Right atrium auricular region (tissue), 2 donors: ENCODE data around the gene CHRNA4. TPM values are rescaled to one million over a fixed set of nuclear protein-coding genes. Genes with fewer than 3 reads are reported as not detected.
A peak's percentile ranks its signal among the peaks of the same experiment; 100 is the strongest.

Source experiments
- DNase-seq: peaks from one replicate; pipeline ENCODE4 v3.0.0-alpha.2; 2019; ENCODE audit warnings: low spot score
- H3K27ac ChIP-seq, 2 donors: fragments of 200-600 bp; sonication (generic); 1 replicate in 1 of 2; 2 replicates in 1 of 2; pipeline ENCODE4 v1.5.1; 2016 to 2019
- H3K27me3 ChIP-seq, 2 donors: fragments of 200-600 bp; sonication (generic); one replicate each; pipeline versions ENCODE4 v1.5.1 to v1.6.0; 2017 to 2019
- H3K36me3 ChIP-seq: fragments of 200-600 bp; sonication (generic); one replicate; pipeline ENCODE4 v1.5.1; 2016
- H3K4me1 ChIP-seq, 2 donors: fragments of 200-600 bp; sonication (generic); one replicate each; pipeline versions ENCODE4 v1.5.1 to v1.6.0; 2017 to 2019
- H3K4me3 ChIP-seq, 2 donors: fragments of 200-600 bp; sonication (generic); 1 replicate in 1 of 2; 2 replicates in 1 of 2; pipeline ENCODE4 v1.5.1; 2017 to 2019; ENCODE audit warnings: mild to moderate bottlenecking in 1 of 2, moderate library complexity in 1 of 2
- H3K9me3 ChIP-seq, 2 donors: fragments of 200-600 bp; sonication (generic); one replicate each; pipeline ENCODE4 v1.5.1; 2019
- total RNA-seq, 2 donors: library from RNA; depleted of rRNA; stranded (reverse); fragments of >200 nt; gene quantifications; one replicate each; pipeline ENCODE4 v1.1.0, GENCODE V29; 2016
- TF ChIP-seq, protein P1 (sequence below), 2 donors: fragments of 200-600 bp; sonication (generic); IDR thresholded peaks; one replicate each; pipeline ENCODE4 v1.5.1; 2019; ENCODE audit warnings: antibody characterized with exemption in 2 of 2

The CHRNA4 gene
- total RNA-seq, 2 donors from 2014 or later: not detected

DNA sequence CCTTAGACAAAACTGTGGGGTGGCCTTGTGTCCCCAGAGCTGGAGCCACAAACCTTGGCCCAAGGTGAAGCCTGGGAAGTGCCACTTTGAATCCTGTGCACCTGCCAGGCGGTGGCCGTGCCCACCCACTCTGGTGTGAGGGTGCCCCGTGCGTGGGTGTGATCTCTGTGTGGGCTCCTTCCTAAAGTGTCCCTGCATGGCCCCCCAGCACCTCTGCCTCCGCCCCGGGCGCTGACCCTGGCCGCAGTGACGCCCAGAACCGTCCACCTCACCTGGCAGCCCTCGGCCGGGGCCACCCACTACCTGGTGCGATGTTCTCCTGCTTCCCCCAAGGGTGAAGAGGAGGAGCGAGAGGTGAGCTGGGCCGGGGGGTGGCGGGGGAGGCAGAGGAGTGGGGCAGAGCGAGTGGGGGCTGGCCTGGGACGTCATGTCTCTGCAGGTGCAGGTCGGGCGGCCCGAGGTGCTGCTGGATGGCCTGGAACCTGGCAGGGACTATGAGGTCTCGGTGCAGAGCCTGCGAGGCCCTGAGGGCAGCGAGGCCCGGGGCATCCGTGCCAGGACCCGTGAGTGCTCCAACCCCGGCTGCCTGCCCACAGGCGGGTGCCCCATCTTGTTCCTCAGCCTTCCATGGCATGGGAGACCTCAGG is 49.8 kb downstream of the CHRNA4 start:
- H3K27me3 ChIP-seq: no peaks in the 10 kb centered on the region
- DNase-seq: no peak
- TF ChIP-seq, protein P1, sequence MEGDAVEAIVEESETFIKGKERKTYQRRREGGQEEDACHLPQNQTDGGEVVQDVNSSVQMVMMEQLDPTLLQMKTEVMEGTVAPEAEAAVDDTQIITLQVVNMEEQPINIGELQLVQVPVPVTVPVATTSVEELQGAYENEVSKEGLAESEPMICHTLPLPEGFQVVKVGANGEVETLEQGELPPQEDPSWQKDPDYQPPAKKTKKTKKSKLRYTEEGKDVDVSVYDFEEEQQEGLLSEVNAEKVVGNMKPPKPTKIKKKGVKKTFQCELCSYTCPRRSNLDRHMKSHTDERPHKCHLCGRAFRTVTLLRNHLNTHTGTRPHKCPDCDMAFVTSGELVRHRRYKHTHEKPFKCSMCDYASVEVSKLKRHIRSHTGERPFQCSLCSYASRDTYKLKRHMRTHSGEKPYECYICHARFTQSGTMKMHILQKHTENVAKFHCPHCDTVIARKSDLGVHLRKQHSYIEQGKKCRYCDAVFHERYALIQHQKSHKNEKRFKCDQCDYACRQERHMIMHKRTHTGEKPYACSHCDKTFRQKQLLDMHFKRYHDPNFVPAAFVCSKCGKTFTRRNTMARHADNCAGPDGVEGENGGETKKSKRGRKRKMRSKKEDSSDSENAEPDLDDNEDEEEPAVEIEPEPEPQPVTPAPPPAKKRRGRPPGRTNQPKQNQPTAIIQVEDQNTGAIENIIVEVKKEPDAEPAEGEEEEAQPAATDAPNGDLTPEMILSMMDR (IDR thresholded peaks at IDR 0.05): no peak
- no peak overlapping the region for H3K4me3 ChIP-seq
- H3K27ac ChIP-seq: no peak overlapping the region
- H3K36me3 ChIP-seq: no peaks in the 10 kb centered on the region
- H3K4me1 ChIP-seq: peaks cover 0 to 7% of the 10 kb centered on the region in 2 donors
- no peaks in the 10 kb centered on the region for H3K9me3 ChIP-seq

DNA sequence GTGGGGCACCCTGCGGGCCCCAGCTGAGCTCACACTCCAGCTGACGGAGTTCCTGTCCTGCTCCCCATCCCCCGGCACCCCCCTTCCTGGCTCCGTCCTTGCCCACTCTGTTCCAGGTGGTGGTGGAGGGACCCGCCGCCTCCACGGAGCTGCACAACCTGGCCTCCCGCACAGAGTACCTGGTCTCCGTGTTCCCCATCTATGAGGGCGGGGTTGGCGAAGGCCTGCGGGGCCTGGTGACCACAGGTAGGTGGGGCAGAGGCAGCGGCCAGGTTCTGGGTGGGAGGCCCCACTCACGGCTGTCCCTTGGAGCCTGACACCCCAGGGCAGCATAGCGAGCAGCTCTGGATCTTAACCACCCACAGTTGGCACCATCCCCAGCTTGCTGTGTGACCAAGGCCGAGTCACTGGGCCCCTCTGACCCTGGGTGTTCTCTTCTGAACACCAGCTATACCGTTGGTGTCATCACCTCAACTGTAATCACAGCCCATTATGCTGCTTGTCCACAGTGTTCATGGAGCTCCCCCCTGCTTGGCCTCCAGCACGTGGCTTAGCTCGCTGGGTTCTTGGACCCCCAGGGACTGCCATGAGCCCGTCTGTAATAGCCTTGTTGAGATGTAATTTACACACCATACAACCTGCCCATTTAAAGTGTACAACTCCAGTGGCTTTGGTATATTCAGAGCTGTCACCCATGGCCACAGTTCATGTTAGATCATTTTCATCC is 50.7 kb downstream of the CHRNA4 start:
- H3K27me3 ChIP-seq: no peaks in the 10 kb centered on the region
- no peak for DNase-seq

DNA sequence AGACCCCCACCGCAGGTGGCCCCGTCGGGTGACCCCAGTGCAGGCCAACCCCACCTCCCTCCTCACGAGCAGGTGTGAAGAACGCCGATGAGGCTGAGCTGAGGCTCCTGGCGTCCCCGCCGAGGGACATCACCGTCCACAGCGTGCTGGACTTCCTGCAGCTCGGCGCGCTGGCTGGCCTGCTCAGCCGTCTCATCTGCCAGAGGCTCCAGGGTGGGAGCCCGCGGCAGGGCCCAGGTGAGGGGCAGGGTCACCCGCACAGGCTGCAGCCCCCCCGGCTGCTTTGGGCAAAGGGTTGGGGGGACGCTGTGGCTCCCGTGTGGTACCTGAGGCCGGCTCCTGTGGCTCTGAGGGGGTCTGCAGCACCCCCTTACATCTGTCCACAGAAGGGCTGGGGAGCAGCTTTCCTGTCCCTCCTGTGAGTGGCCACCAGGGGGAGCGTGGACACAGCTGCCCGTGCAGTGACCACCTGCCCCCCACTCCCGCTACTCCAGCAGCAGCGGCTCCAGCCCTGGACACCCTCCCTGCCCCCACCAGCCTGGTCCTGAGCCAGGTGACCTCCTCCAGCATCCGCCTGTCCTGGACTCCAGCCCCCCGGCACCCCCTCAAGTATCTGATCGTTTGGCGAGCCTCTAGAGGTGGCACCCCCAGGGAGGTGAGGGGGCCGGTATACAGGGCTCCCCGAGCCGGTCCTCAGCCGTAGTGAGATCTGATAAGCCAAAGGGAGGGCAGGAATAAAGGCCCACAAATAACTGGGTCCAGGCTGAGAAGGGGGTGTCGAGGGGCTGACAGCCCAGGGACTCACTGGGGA is 51.7 kb downstream of the CHRNA4 start:
- Histone ChIP-seq H3K9me3 (no peaks in the 10 kb centered on the region), H3K4me3 (no peak overlapping the region), H3K27me3 (no peaks in the 10 kb centered on the region), H3K27ac (no peak overlapping the region), H3K4me1 (peaks cover 0 to 7% of the 10 kb centered on the region in 2 donors), H3K36me3 (no peaks in the 10 kb centered on the region)
- DNase-seq: no peak
- TF ChIP-seq, protein P1 (IDR thresholded peaks at IDR 0.05): peak; percentile 89 to 95

More for the DNA sequence above, 50.7 kb downstream of the CHRNA4 start:
- H3K9me3 ChIP-seq: no peaks in the 10 kb centered on the region
- TF ChIP-seq, protein P1 (IDR thresholded peaks at IDR 0.05): no peak
- peaks cover 0 to 7% of the 10 kb centered on the region in 2 donors for H3K4me1 ChIP-seq
- H3K4me3 ChIP-seq: no peak overlapping the region
- H3K36me3 ChIP-seq: no peaks in the 10 kb centered on the region
- no peak overlapping the region for H3K27ac ChIP-seq

DNA sequence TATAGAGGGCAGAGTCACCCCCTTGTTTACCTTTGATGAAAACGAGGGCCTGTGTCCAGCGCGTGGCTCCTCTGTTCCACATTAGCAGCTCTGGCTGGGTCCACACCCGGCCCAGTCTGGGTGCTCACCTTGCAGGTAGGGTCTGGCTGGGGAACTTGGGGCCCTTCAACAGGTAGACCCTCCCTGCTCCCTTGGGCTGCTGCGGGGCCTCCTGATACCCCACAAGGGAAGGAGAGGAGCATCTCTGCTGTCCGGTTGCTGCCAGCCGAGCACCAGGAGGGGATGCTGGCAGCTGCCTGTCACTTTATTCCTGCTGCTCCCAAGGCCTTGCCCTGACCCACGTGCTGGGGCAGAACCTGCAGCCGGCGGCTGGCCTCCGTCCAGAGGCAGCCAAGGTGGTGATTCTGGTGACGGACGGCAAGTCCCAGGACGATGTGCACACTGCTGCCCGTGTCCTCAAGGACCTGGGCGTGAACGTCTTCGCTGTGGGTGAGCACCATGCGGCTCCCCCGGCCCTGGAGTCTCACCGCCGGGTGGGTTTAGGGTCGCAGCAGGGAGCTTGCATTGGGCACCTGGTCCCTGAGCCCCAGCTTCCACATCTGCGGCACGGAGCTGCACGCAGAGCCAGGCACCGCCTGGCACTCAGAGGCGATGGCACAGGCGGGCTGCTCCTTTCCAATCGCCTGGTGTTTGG is 52.8 kb downstream of the CHRNA4 start:
- DNase-seq: no peak
- Histone ChIP-seq H3K9me3 (no peaks in the 10 kb centered on the region), H3K27me3 (no peaks in the 10 kb centered on the region), H3K36me3 (no peaks in the 10 kb centered on the region), H3K4me3 (no peak overlapping the region), H3K27ac (no peak overlapping the region), H3K4me1 (peaks cover 0 to 7% of the 10 kb centered on the region in 2 donors)
- TF ChIP-seq, protein P1 (IDR thresholded peaks at IDR 0.05): no peak

DNA sequence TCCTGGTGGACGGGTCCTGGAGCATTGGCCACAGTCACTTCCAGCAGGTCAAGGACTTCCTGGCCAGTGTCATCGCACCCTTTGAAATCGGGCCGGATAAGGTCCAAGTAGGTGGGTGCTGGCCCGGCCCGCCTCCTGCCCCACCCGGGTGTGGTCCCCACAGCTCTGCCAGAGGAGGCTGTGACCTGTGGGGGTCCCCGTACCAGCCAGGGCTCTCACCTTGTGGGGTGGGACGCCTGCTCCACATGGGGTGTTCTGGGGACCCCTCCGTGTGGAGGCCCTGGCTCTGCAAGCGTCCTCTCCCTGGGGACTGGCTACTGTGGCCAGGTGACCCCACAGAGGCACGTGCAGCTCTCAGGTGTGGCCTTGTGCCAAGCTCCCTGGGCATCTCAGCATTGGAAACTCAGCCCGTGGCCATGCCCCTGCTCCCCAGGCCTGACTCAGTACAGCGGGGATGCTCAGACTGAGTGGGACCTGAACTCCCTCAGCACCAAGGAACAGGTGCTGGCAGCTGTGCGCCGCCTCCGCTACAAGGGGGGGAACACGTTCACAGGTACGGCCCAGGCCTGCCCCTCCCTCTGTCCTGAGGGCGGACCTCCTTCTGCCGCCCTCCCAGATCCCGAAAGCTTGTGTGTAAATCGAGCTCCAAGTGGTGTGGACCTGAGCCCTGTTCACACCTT is 53.5 kb downstream of the CHRNA4 start:
- Histone ChIP-seq H3K27ac (no peak overlapping the region), H3K27me3 (no peaks in the 10 kb centered on the region), H3K4me1 (peaks cover 0 to 7% of the 10 kb centered on the region in 2 donors), H3K4me3 (no peak overlapping the region), H3K36me3 (no peaks in the 10 kb centered on the region), H3K9me3 (peaks cover 0 to under 1% of the 10 kb centered on the region in 2 donors)
- TF ChIP-seq, protein P1 (IDR thresholded peaks at IDR 0.05): no peak
- DNase-seq: no peak
